ENCODE results near the gene DCLK1.
"Not testable (repeated sequence)": the region's sequence is repeated elsewhere in the genome, so short reads cannot be mapped to it uniquely, and the experiment has no call there.

DNA sequence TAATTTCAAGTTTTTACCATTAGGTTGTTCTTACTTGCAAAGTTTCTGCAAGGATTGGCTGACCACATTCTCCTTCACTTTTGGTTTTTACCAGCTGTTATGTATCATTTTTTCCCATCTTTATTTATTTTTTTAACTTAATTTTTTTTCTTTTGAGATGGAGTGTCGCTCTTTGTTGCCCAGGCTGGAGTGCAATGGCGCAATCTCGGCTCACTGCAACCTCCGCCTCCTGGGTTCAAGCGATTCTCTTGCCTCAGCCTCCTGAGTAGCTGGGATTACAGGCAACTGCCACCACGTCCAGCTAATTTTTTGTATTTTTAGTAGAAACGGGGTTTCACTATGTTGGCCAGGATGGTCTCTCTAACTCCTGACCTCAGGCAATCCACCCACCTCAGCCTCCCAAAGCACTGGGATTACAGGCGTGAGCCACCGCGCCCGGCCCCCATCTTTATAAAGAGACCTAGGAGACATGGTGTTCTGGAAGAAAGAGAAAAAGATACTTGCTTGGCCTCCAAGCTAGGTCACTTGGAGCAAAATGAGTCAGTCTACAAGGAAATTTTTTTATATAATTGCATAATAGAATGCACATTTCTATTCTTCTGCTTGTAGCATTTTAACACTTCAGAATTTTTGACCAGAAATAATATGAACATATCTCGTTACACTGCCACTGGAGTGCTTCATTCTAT is 60.5 kb downstream of the DCLK1 start:
- TF ChIP-seq CTCF (conservative IDR thresholded peaks at IDR 0.05; ENCODE audit: low read length); EZH2phosphoT487 (IDR thresholded peaks at IDR 0.05; ENCODE audit: borderline replicate concordance): not testable (repeated sequence)

Measured in Loucy (cell line).